HEK293 (cell line): ENCODE results near the gene YAE1.

ENCODE experiments used
- CTCF ChIA-PET: fragments of 350-600 bp; formaldehyde crosslinking; extraction: SDS; loops from one replicate; lab custom pipeline; 2021; ENCODE audit warnings: antibody characterized with exemption; lab: Yijun Ruan, JAX
- POLR2A ChIA-PET: fragments of 300-600 bp; formaldehyde crosslinking; extraction: SDS; loops from one replicate; lab custom pipeline; 2020; ENCODE audit warnings: antibody characterized with exemption, inconsistent platforms; lab: Yijun Ruan, JAX
- H3K27ac ChIP-seq: fragments of 200-500 bp; sonication (Bioruptor generic); 2 replicates; pipeline ENCODE4 v1.5.1; 2014; ENCODE audit warnings: low read depth, low read length, control low read depth, inconsistent platforms; ENCODE audit errors: extremely low read depth
- H3K36me3 ChIP-seq, 2 experiments: fragments of 200-500 bp in 1 of 2; sonication (Bioruptor generic) in 1 of 2; 1 replicate in 1 of 2; 2 replicates in 1 of 2; pipeline ENCODE4 v1.5.1; 2014 to 2017; ENCODE audit warnings: inconsistent platforms in 2 of 2, low read length in 2 of 2; ENCODE audit not compliant: control insufficient read depth in 2 of 2, insufficient read depth in 1 of 2
- H3K4me1 ChIP-seq: fragments of 200-500 bp; sonication (Bioruptor generic); 2 replicates; pipeline ENCODE4 v1.5.1; 2014; ENCODE audit warnings: mild to moderate bottlenecking, low read length, inconsistent platforms; ENCODE audit not compliant: control insufficient read depth, insufficient read depth
- H3K4me3 ChIP-seq: 2 replicates; pipeline ENCODE4 v1.5.1; 2011; ENCODE audit warnings: low read depth, mild to moderate bottlenecking, control low read depth, low read length, moderate library complexity
- H3K9me3 ChIP-seq: fragments of 200-500 bp; sonication (Bioruptor generic); 2 replicates; pipeline ENCODE4 v1.5.1; 2014; ENCODE audit warnings: low read depth, low read length, inconsistent platforms; ENCODE audit not compliant: control insufficient read depth, insufficient read depth
- ELK4 ChIP-seq: IDR thresholded peaks from 2 replicates; pipeline ENCODE4 v1.6.1; 2011; ENCODE audit warnings: mild to moderate bottlenecking, low read depth, low read length, borderline replicate concordance
- KLF8 ChIP-seq: fragments of 450-650 bp; formaldehyde crosslinking; IDR thresholded peaks from 2 replicates; pipeline ENCODE4 v1.5.1; 2016; ENCODE audit warnings: missing biosample characterization, missing genetic modification characterization
- KLF9 ChIP-seq: fragments of 450-650 bp; formaldehyde crosslinking; IDR thresholded peaks from 2 replicates; pipeline ENCODE4 v1.5.1; 2016; ENCODE audit warnings: missing biosample characterization, missing genetic modification characterization, low read depth
- PRDM4 ChIP-seq: fragments of 450-650 bp; formaldehyde crosslinking; IDR thresholded peaks from 2 replicates; pipeline ENCODE4 v1.5.1; 2017; ENCODE audit warnings: missing biosample characterization, missing genetic modification characterization
- RBAK ChIP-seq: fragments of 450-650 bp; formaldehyde crosslinking; IDR thresholded peaks from 2 replicates; pipeline ENCODE4 v1.5.1; 2016; ENCODE audit warnings: missing biosample characterization, missing genetic modification characterization
- SCRT1 ChIP-seq: fragments of 450-650 bp; formaldehyde crosslinking; IDR thresholded peaks from 2 replicates; pipeline ENCODE4 v1.5.1; 2016; ENCODE audit warnings: missing biosample characterization, missing genetic modification characterization, borderline replicate concordance
- TCF7L2 ChIP-seq: IDR thresholded peaks from 2 replicates; pipeline ENCODE4 v1.6.1; 2011; ENCODE audit warnings: low read depth, mild to moderate bottlenecking, inconsistent platforms, low read length, moderate library complexity, borderline replicate concordance
- TRIM28 ChIP-seq: IDR thresholded peaks from 2 replicates; pipeline ENCODE4 v1.6.1; 2011; ENCODE audit warnings: low read length, control low read depth, borderline replicate concordance
- ZBTB10 ChIP-seq: fragments of 450-650 bp; formaldehyde crosslinking; IDR thresholded peaks from 2 replicates; pipeline ENCODE4 v1.5.1; 2016; ENCODE audit warnings: missing biosample characterization, missing genetic modification characterization
- ZBTB48 ChIP-seq: fragments of 450-650 bp; formaldehyde crosslinking; IDR thresholded peaks from 2 replicates; pipeline ENCODE4 v1.5.1; 2016; ENCODE audit warnings: missing biosample characterization, missing genetic modification characterization
- ZFP69B ChIP-seq: fragments of 450-650 bp; formaldehyde crosslinking; IDR thresholded peaks from 2 replicates; pipeline ENCODE4 v1.5.1; 2016; ENCODE audit warnings: missing biosample characterization, missing genetic modification characterization
- ZNF184 ChIP-seq: fragments of 450-650 bp; IDR thresholded peaks from 2 replicates; pipeline ENCODE4 v1.5.1; 2018; ENCODE audit warnings: missing biosample characterization, mild to moderate bottlenecking, missing genetic modification characterization
- ZNF202 ChIP-seq: fragments of 450-650 bp; formaldehyde crosslinking; IDR thresholded peaks from 2 replicates; pipeline ENCODE4 v1.5.1; 2016; ENCODE audit warnings: missing biosample characterization, missing genetic modification characterization, borderline replicate concordance
- ZNF324 ChIP-seq: fragments of 450-650 bp; formaldehyde crosslinking; IDR thresholded peaks from 2 replicates; pipeline ENCODE4 v1.5.1; 2016; ENCODE audit warnings: missing biosample characterization, missing genetic modification characterization
- ZNF433 ChIP-seq: fragments of 450-650 bp; formaldehyde crosslinking; IDR thresholded peaks from 2 replicates; pipeline ENCODE4 v1.5.1; 2016; ENCODE audit warnings: missing biosample characterization, missing genetic modification characterization, low read depth
- ZNF473 ChIP-seq: fragments of 450-650 bp; formaldehyde crosslinking; IDR thresholded peaks from 2 replicates; pipeline ENCODE4 v1.5.1; 2017; ENCODE audit warnings: missing biosample characterization, missing genetic modification characterization
- ZNF510 ChIP-seq: fragments of 450-650 bp; formaldehyde crosslinking; IDR thresholded peaks from 2 replicates; pipeline ENCODE4 v1.5.1; 2018; ENCODE audit warnings: mild to moderate bottlenecking, missing genetic modification characterization, missing biosample characterization; ENCODE audit not compliant: insufficient replicate concordance
- ZNF544 ChIP-seq: fragments of 450-650 bp; formaldehyde crosslinking; IDR thresholded peaks from 2 replicates; pipeline ENCODE4 v1.5.0; 2017; ENCODE audit warnings: missing biosample characterization, missing genetic modification characterization
- ZNF555 ChIP-seq: fragments of 450-650 bp; formaldehyde crosslinking; conservative IDR thresholded peaks from 2 replicates; pipeline ENCODE4 v1.5.1; 2017; ENCODE audit warnings: missing biosample characterization, mild to moderate bottlenecking, missing genetic modification characterization, inconsistent platforms
- ZNF596 ChIP-seq: fragments of 450-650 bp; IDR thresholded peaks from 2 replicates; pipeline ENCODE4 v1.5.0; 2018; ENCODE audit warnings: missing biosample characterization, mild to moderate bottlenecking, missing genetic modification characterization, moderate library complexity
- ZNF623 ChIP-seq: fragments of 450-650 bp; formaldehyde crosslinking; IDR thresholded peaks from 2 replicates; pipeline ENCODE4 v1.5.1; 2016; ENCODE audit warnings: missing biosample characterization, missing genetic modification characterization
- ZNF639 ChIP-seq: fragments of 450-650 bp; formaldehyde crosslinking; IDR thresholded peaks from 2 replicates; pipeline ENCODE4 v1.5.1; 2016; ENCODE audit warnings: missing biosample characterization, missing genetic modification characterization
- ZNF768 ChIP-seq: fragments of 450-650 bp; formaldehyde crosslinking; IDR thresholded peaks from 2 replicates; pipeline ENCODE4 v1.5.1; 2018; ENCODE audit warnings: missing biosample characterization, mild to moderate bottlenecking, missing genetic modification characterization

Gene YAE1

GRCh38 chr7:39607865-39608264 is 41.7 kb downstream of the YAE1 start:
- Histone ChIP-seq H3K4me3 (no peak overlapping the region), H3K36me3 (no peaks in the 10 kb centered on the region), H3K9me3 (no peaks in the 10 kb centered on the region), H3K4me1 (no peaks in the 10 kb centered on the region), H3K27ac (no peak overlapping the region)
- CTCF ChIA-PET: interaction anchor here (0.6 kb wide), 1 partner anchor 115 kb away, joined by 7 read pairs; no protein-coding TSS in a partner anchor
- POLR2A ChIA-PET: no interaction called here
- no peak for TF ChIP-seq ELK4
- no peak for TF ChIP-seq ZNF555
- no peak for TF ChIP-seq ZFP69B
- no peak for TF ChIP-seq ZNF184 (tag by site-specific recombination)
- no peak for TF ChIP-seq ZNF596 (tag by site-specific recombination)
- no peak for TF ChIP-seq TCF7L2

GRCh38 chr7:39608278-39608677 is 42.1 kb downstream of the YAE1 start:
- ChIA-PET CTCF (interaction anchor here (0.6 to 1.2 kb wide), 2 partner anchors 28 to 114 kb away, joined by 6 to 7 read pairs; no protein-coding TSS in a partner anchor), POLR2A (interaction anchor here (0.9 to 1.0 kb wide), 2 partner anchors 15 to 75 kb away, joined by 3 read pairs; partner anchors contain the start of gene RALA)
- TF ChIP-seq TRIM28: no peak
- no peak for TF ChIP-seq ZNF639 (tag by site-specific recombination)
- TF ChIP-seq KLF8 (tag by site-specific recombination): no peak
- TF ChIP-seq PRDM4 (tag by site-specific recombination): no peak
- H3K27ac ChIP-seq: no peak overlapping the region
- H3K36me3 ChIP-seq: no peaks in the 10 kb centered on the region
- no peaks in the 10 kb centered on the region for H3K9me3 ChIP-seq
- H3K4me1 ChIP-seq: no peaks in the 10 kb centered on the region
- no peak overlapping the region for H3K4me3 ChIP-seq

- Histone ChIP-seq H3K4me1 (no peaks in the 10 kb centered on the region), H3K36me3 (no peaks in the 10 kb centered on the region), H3K4me3 (no peak overlapping the region), H3K27ac (no peak overlapping the region), H3K9me3 (no peaks in the 10 kb centered on the region)
- ChIA-PET POLR2A (interaction anchor here (0.9 to 1.0 kb wide), 2 partner anchors 14 to 74 kb away, joined by 3 read pairs; partner anchors contain the start of gene RALA), CTCF (interaction anchor here (1.2 kb wide), 1 partner anchor 29 kb away, joined by 6 read pairs; no protein-coding TSS in a partner anchor)
- TF ChIP-seq RBAK (no peak), ZNF544 (no peak), ZBTB48 (no peak), SCRT1 (tag by site-specific recombination) (no peak), ZNF623 (tag by site-specific recombination) (no peak), ZBTB10 (tag by site-specific recombination) (no peak), ZNF768 (no peak), ZNF433 (tag by site-specific recombination) (no peak), ZNF324 (no peak), KLF9 (tag by site-specific recombination) (no peak), ZNF202 (tag by site-specific recombination) (no peak), ZNF473 (tag by site-specific recombination) (no peak), ZNF510 (tag by site-specific recombination) (no peak)
These were observed 43.1 kb downstream of the YAE1 start for GRCh38 chr7:39609113-39609934.
